GM12891 (cell line): Measurements from ENCODE around the gene DCAF8.

Source experiments
- POLR2A ChIP-seq: IDR thresholded peaks from 2 replicates; pipeline ENCODE4 v1.6.1; 2011; ENCODE audit warnings: low read depth, low read length, control low read depth
- SPI1 ChIP-seq: IDR thresholded peaks from 2 replicates; pipeline ENCODE4 v1.6.1; 2011; ENCODE audit warnings: low read depth, low read length, control low read depth
- TAF1 ChIP-seq: IDR thresholded peaks from 2 replicates; pipeline ENCODE4 v1.6.1; 2011; ENCODE audit warnings: low read depth, low read length, control low read depth

DNA sequence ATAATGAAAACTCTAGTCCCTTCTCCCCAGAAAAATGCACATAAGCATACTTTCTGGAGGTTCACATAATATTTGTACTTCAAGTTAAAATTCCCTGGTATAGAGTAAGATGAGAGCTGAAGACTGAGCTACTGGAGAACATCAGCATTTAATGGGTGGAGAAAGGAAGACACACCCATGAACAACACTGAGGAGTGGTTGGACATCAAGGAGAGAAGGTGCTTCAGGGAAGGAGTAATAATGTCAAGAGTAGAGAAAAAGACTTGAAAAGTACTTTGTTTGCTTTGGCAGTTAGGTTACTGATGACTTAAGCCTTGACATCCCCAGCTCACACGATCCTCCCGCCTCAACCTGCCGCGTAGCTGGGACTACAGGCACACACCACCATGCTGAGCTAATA, 35.3 kb downstream of the DCAF8 start:
- no peak for TF ChIP-seq SPI1
- TF ChIP-seq POLR2A, result no peak
- TF ChIP-seq TAF1, result no peak
